Endodermal cell (in vitro differentiated cells): ENCODE results near the gene CRACDL. TPM values are rescaled to one million over a fixed set of nuclear protein-coding genes. Genes with fewer than 3 reads are reported as not detected.

Source experiments
- DNase-seq: peaks from one replicate; pipeline ENCODE4 v3.0.0-alpha.2; 2017
- H3K27ac ChIP-seq: 2 replicates; pipeline ENCODE4 v1.5.1; 2013; ENCODE audit warnings: mild to moderate bottlenecking, low read depth, low read length, moderate library complexity
- H3K27me3 ChIP-seq: 2 replicates; pipeline ENCODE4 v1.6.1; 2013; ENCODE audit warnings: mild to moderate bottlenecking, low read length, moderate library complexity; ENCODE audit not compliant: insufficient read depth, control insufficient read depth, poor library complexity, severe bottlenecking
- H3K36me3 ChIP-seq: 2 replicates; pipeline ENCODE4 v1.7.0; 2013; ENCODE audit warnings: mild to moderate bottlenecking, low read length, moderate library complexity; ENCODE audit not compliant: control insufficient read depth, insufficient read depth
- H3K4me1 ChIP-seq: one replicate; pipeline ENCODE4 v1.7.0; 2013; ENCODE audit warnings: low read length; ENCODE audit not compliant: control insufficient read depth, insufficient read depth
- H3K4me3 ChIP-seq: 2 replicates; pipeline ENCODE4 v1.5.1; 2013; ENCODE audit warnings: mild to moderate bottlenecking, low read length, moderate library complexity
- H3K9ac ChIP-seq: 2 replicates; pipeline ENCODE4 v1.6.1; 2013; ENCODE audit warnings: mild to moderate bottlenecking, low read length, moderate library complexity; ENCODE audit not compliant: poor library complexity, severe bottlenecking; ENCODE audit errors: extremely low read depth
- H3K9me3 ChIP-seq: 2 replicates; pipeline ENCODE4 v1.6.1; 2013; ENCODE audit warnings: mild to moderate bottlenecking, low read length, moderate library complexity; ENCODE audit not compliant: control insufficient read depth
- H3K27ac Mint-ChIP-seq: 2 replicates; pipeline ENCODE4 v1.8.0; 2020; ENCODE audit warnings: mixed read lengths
- H3K27me3 Mint-ChIP-seq: 2 replicates; pipeline ENCODE4 v1.8.0; 2021; ENCODE audit warnings: mild to moderate bottlenecking, mixed read lengths; ENCODE audit not compliant: insufficient read depth
- H3K36me3 Mint-ChIP-seq: 2 replicates; pipeline ENCODE4 v1.8.0; 2020; ENCODE audit warnings: low read depth, mixed read lengths
- H3K4me1 Mint-ChIP-seq: 2 replicates; pipeline ENCODE4 v1.8.0; 2020; ENCODE audit warnings: mixed read lengths
- H3K4me3 Mint-ChIP-seq: 2 replicates; pipeline ENCODE4 v1.8.0; 2020; ENCODE audit warnings: mild to moderate bottlenecking, moderate library complexity, mixed read lengths
- H3K9me3 Mint-ChIP-seq: 2 replicates; pipeline ENCODE4 v1.8.0; 2020; ENCODE audit warnings: mild to moderate bottlenecking, mixed read lengths
- WGBS, 2 experiments: methylation state at CpG; one replicate each; pipeline versions ENCODE4 v1.1.5 to v1.1.7; 2013; ENCODE audit warnings: missing lambda C conversion rate in 2 of 2, mixed read lengths in 1 of 2; ENCODE audit not compliant: insufficient coverage in 1 of 2, insufficient read length in 1 of 2; 5-methylcytosine and 5-hydroxymethylcytosine counted together
- total RNA-seq, 2 donors: library from RNA; stranded (reverse); fragmentation: NEBNext Ultra II Directional in 1 of 2; extraction: Animal tissue kit (Norgen Biotek cat#: 25700) in 1 of 2; gene quantifications; 2 replicates in 1 of 2; 3 replicates in 1 of 2; pipeline ENCODE4 v1.2.1, GENCODE V29; 2021
- TF ChIP-seq, protein P1 (sequence below): fragments of 200-600 bp; sonication (generic); conservative IDR thresholded peaks from 2 replicates; pipeline ENCODE4 v1.5.0; 2021; ENCODE audit warnings: antibody characterized with exemption, mild to moderate bottlenecking

The CRACDL gene
- total RNA-seq, 2 donors from 2014 or later, result 0.26 to 0.31 TPM

GRCh38 chr2:98821629-98822135, 114.3 kb downstream of the CRACDL start:
- TF ChIP-seq, protein P1, sequence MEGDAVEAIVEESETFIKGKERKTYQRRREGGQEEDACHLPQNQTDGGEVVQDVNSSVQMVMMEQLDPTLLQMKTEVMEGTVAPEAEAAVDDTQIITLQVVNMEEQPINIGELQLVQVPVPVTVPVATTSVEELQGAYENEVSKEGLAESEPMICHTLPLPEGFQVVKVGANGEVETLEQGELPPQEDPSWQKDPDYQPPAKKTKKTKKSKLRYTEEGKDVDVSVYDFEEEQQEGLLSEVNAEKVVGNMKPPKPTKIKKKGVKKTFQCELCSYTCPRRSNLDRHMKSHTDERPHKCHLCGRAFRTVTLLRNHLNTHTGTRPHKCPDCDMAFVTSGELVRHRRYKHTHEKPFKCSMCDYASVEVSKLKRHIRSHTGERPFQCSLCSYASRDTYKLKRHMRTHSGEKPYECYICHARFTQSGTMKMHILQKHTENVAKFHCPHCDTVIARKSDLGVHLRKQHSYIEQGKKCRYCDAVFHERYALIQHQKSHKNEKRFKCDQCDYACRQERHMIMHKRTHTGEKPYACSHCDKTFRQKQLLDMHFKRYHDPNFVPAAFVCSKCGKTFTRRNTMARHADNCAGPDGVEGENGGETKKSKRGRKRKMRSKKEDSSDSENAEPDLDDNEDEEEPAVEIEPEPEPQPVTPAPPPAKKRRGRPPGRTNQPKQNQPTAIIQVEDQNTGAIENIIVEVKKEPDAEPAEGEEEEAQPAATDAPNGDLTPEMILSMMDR, result no peak
- no peaks in the 10 kb centered on the region for H3K36me3 ChIP-seq
- H3K4me1 Mint-ChIP-seq, result no peaks in the 10 kb centered on the region
- no peak overlapping the region for H3K9ac ChIP-seq
- DNase-seq, result no peak
- H3K27ac ChIP-seq, result no peak overlapping the region
- 96 to 97% methylated on average over 24 to 38 of the region's 38 CpGs for WGBS, 2 experiments
- peaks cover 2% of the 10 kb centered on the region for H3K9me3 Mint-ChIP-seq
- no peak overlapping the region for H3K4me3 ChIP-seq
- no peaks in the 10 kb centered on the region for H3K9me3 ChIP-seq
- H3K4me3 Mint-ChIP-seq, result peak overlapping the region; percentile 28
- peaks cover 61% of the 10 kb centered on the region for H3K27me3 Mint-ChIP-seq
- peaks cover 49% of the 10 kb centered on the region for H3K27me3 ChIP-seq
- no peak overlapping the region for H3K27ac Mint-ChIP-seq
- H3K4me1 ChIP-seq, result no peaks in the 10 kb centered on the region
- H3K36me3 Mint-ChIP-seq, result no peaks in the 10 kb centered on the region

GRCh38 chr2:98819231-98819766, 116.7 kb downstream of the CRACDL start:
- no peak for DNase-seq
- H3K27me3 Mint-ChIP-seq, result peaks cover 52% of the 10 kb centered on the region
- no peaks in the 10 kb centered on the region for H3K4me1 ChIP-seq
- H3K4me3 Mint-ChIP-seq, result no peak overlapping the region
- peaks cover 2% of the 10 kb centered on the region for H3K9me3 Mint-ChIP-seq
- no peaks in the 10 kb centered on the region for H3K36me3 ChIP-seq
- H3K36me3 Mint-ChIP-seq, result no peaks in the 10 kb centered on the region
- no peak overlapping the region for H3K27ac Mint-ChIP-seq
- no peak overlapping the region for H3K9ac ChIP-seq
- H3K27me3 ChIP-seq, result peaks cover 45% of the 10 kb centered on the region
- TF ChIP-seq, protein P1, result no peak
- no peak overlapping the region for H3K27ac ChIP-seq
- 88 to 96% methylated on average over 5 of the region's 5 CpGs for WGBS, 2 experiments
- H3K9me3 ChIP-seq, result no peaks in the 10 kb centered on the region
- H3K4me1 Mint-ChIP-seq, result no peaks in the 10 kb centered on the region
- no peak overlapping the region for H3K4me3 ChIP-seq

DNA sequence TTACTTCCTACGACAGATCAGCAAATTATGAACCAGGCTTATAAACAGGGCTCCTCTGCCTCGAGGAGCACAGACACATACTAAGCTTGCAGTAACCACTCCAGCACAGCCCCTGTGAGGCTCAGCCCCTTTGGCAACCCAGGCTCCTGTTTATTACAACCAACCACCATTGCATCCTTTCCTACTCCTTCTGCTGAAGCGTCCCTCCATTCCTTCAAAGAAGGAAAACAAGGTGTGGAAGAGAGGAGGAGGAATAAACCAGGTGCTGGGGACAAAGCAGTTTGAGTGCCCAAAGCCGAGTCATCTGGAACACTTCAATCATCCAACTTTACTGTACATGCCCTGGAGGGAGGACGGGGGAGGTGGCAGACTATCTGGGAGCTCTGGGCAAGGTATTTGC, 117.9 kb downstream of the CRACDL start:
- H3K4me3 Mint-ChIP-seq, result no peak overlapping the region
- Histone ChIP-seq H3K4me1 (no peaks in the 10 kb centered on the region), H3K9me3 (no peaks in the 10 kb centered on the region), H3K4me3 (no peak overlapping the region), H3K27ac (no peak overlapping the region), H3K9ac (no peak overlapping the region), H3K36me3 (no peaks in the 10 kb centered on the region), H3K27me3 (peaks cover 34% of the 10 kb centered on the region)
- TF ChIP-seq, protein P1, result no peak
- H3K27me3 Mint-ChIP-seq, result peaks cover 42% of the 10 kb centered on the region
- H3K36me3 Mint-ChIP-seq, result no peaks in the 10 kb centered on the region
- peaks cover 2% of the 10 kb centered on the region for H3K9me3 Mint-ChIP-seq
- H3K27ac Mint-ChIP-seq, result no peak overlapping the region
- H3K4me1 Mint-ChIP-seq, result no peaks in the 10 kb centered on the region
- DNase-seq, result no peak
- WGBS, 2 experiments, result 84 to 93% methylated on average over 3 to 5 of the region's 5 CpGs
